GM12872 (cell line): ENCODE data around the gene CCDC187.

ENCODE experiments used
- TF ChIP-seq, protein P1 (sequence below): IDR thresholded peaks from 3 replicates; pipeline ENCODE4 v1.5.1; 2011; ENCODE audit warnings: low read depth, mild to moderate bottlenecking, low read length, moderate library complexity; ENCODE audit not compliant: insufficient read depth

The CCDC187 gene

DNA sequence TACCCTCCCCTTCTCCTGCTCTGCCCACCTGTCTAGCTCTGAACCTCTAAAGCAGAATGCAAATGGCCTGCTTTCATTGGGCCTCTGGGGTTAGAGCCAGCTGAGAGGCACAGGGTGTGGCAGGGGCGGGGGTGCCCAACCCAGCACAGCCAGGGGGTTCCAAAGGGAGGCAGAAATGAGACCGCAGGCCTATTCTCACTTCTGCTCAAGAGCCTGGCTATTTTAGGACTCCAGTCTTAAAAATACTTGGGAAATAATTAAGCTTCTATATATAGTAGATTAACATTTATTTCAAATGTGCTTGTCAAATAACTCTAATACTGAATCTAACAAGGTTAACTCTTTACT lies 63.9 kb downstream of the CCDC187 start:
- TF ChIP-seq, protein P1, sequence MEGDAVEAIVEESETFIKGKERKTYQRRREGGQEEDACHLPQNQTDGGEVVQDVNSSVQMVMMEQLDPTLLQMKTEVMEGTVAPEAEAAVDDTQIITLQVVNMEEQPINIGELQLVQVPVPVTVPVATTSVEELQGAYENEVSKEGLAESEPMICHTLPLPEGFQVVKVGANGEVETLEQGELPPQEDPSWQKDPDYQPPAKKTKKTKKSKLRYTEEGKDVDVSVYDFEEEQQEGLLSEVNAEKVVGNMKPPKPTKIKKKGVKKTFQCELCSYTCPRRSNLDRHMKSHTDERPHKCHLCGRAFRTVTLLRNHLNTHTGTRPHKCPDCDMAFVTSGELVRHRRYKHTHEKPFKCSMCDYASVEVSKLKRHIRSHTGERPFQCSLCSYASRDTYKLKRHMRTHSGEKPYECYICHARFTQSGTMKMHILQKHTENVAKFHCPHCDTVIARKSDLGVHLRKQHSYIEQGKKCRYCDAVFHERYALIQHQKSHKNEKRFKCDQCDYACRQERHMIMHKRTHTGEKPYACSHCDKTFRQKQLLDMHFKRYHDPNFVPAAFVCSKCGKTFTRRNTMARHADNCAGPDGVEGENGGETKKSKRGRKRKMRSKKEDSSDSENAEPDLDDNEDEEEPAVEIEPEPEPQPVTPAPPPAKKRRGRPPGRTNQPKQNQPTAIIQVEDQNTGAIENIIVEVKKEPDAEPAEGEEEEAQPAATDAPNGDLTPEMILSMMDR: no peak

DNA sequence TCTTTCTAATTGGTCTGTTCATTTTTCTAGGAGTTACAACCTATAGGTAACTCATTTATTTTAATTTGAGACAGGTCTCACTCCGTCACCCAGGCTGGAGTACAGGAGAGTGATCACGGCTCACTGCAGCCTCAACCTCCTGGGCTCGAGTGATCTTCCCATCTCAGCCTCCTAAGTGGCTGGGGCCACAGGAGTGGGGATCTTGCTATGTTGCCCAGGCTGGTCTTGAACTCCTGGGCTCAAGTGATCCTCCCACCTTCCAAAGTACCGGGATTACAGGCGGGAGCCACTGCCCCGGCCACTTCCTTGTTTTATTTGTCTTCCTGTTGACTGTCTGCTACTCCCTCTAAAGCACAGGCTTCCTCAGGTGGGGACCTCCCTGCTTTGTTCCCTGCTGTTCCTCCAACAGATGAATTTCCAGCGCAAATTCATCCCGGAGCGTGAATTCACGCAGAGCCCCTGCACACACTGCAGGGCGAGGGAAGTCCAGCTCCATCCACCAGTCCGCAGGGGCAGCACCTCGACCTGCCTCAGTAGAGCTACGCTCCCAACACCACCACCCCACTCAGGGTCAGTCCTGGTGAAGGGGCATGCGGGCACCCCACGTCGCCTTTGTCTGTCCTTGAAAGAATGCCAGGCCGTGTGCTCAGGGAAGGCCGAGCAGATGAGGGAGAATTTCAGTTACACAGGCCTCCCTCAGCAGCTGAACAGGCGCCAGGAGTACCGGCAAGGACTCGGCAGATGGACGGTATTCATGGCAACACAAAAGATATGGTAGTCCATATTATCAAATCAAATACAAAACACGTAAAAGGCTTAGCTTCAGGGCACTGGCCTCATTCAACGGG lies 64.5 kb downstream of the CCDC187 start:
- TF ChIP-seq, protein P1: no peak

DNA sequence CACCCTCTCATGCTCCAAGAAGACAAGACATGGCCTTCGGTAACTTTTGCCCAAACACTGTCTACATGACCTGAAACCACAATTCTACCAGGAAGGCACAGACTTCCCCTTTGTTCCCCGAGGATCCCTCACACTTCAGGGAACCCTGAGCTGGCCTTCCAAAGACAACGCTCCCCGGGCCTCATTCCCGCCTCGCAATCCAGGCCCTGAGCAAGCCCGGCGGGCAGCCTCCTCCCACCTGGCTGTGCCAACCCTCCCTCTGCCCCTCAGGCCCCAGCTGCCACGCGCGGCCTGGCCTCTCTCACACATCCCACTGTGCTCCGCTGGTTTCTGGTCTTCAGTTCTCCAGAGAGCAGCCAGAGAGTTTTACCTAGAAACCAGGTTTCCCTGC lies 65.6 kb downstream of the CCDC187 start:
- TF ChIP-seq, protein P1: no peak

DNA sequence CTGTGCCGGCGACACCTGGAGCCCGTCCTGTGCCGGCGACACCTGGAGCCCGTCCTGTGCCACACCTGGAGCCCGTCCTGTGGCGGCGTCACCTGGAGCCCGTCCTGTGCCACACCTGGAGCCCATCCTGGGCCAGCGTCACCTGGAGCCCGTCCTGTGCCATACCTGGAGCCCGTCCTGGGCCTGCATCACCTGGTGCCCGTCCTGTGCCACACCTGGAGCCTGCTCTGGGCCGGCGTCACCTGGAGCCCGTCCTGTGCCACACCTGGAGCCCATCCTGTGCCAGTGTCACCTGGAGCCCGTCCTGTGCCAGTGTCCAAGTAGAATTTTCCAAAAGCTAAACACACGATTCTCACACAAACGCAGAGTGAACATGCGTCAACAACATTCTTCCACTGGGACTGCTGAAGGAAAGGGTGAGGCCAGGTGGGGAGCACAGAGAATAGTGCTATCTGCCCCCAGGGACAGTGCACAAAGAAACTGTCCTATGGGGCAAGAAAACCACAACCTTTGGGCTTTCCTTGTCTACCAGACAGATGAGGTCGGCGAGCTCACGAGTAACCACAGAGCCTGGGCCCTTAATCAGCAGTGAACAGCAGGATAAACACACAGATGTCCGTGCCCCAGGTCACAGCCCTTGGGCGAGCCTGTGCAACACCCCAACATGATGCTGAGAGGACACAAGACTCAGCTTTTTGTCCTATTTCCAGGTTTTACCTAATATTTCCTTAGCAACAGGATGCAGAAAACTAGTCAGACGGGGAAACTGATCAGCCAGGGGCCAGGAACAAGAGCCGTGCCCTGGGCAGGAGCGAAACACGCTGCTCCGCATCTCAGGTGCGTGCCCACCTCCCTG lies 66.2 kb downstream of the CCDC187 start:
- TF ChIP-seq, protein P1: no peak

DNA sequence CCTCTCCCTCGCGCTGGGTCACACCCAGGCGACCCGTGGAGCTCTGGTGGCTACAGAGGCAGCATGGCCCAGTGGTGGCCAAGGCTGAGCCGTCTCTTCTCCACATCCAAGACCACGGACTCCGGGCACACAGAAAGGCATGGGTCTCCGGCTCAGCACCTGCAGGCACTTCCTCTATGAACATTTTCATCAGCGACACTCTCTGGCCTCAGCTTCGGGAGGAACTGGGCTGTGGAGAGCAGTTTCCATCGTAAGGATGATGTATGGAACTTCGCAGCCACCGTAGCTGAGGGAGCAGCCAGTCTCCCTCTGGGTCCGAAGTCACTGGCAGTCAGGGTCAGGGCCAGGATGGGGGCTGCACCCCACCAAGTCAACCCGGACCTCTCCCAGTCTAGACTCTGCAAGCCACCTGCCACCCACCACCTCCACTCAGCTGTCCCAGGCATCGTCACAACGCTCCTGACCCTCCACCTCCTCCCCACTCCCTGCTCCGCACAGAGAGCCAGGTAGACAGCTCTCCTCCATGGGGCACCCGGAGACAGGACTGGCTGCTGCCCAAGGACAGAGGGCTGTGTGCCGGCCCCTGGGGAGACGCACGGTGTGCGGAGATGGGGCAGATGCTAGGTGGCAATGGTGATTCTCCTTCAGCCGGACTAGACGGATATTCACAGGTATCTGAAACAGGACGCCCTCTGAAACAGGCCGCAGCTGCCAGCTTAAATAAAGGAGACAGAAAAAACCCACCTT lies 68.0 kb downstream of the CCDC187 start:
- TF ChIP-seq, protein P1: no peak

DNA sequence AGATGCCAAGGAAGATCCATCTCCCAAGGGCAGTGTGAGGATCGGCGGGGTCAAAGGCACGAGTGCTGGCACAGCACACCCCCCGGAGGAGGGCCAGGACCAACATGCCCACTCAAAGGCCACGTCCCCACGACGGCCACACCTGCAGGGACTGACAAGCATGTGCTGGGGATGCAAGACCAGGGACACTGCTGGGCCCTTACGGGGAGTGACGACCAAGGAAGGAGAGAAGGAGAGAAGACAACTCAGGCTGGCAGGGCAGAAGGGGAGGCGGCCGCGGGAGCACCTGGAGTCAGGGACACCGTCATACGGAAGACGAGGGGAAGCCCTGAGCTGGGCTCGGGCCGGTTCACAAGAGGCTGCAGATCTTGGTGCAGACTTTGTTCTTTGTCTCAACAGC lies 68.7 kb downstream of the CCDC187 start:
- TF ChIP-seq, protein P1: no peak

DNA sequence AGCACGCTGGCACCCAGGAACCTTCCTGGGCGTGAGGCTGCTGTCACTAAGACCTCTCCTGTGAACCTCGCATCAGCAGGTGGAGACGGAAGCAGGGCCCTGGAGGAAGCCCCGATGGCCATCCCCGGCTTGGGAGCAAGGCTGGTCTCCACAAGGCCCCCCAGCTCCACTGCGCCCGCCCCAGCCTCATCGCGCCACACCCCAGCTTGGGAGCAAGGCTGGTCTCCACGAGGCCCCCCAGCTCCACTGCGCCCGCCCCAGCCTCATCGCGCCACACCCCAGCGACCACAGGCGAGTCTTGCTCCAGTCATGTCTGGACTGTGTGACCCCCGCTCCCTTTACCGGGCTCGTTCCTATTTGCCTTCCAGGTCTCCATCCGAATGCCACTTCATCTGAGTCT lies 69.3 kb downstream of the CCDC187 start:
- TF ChIP-seq, protein P1: no peak
